Common myeloid progenitor, CD34-positive (primary cell): ENCODE data around the gene ZBTB7C.

Experiments used
- CTCF ChIA-PET: fragments of 350-600 bp; sonication (Branson Sonifier 250); formaldehyde crosslinking; loops from one replicate; lab custom pipeline; 2021; ENCODE audit warnings: antibody characterized with exemption; lab: Charles Lee
- POLR2A ChIA-PET: fragments of 350-600 bp; sonication (Branson Sonifier 250); formaldehyde crosslinking; loops from one replicate; lab custom pipeline; 2021; ENCODE audit warnings: antibody characterized with exemption; lab: Charles Lee
- DNase-seq, 3 donors: peaks; one replicate each; pipeline versions ENCODE4 v3.0.0 to v3.0.0-alpha.2; 2013
- H3K27ac ChIP-seq, 2 experiments: 1 replicate in 1 of 2; 2 replicates in 1 of 2; pipeline ENCODE4 v1.7.0; 2013; ENCODE audit warnings: inconsistent platforms in 2 of 2, low read length in 2 of 2, mild to moderate bottlenecking in 2 of 2, low read depth in 1 of 2, moderate library complexity in 1 of 2; ENCODE audit not compliant: severe bottlenecking in 2 of 2, insufficient read depth in 1 of 2, poor library complexity in 1 of 2
- H3K27me3 ChIP-seq, 5 experiments: replicated peaks in 2 of 5; 1 replicate in 3 of 5; 2 replicates in 2 of 5; pipeline versions ENCODE4 v1.6.1 to v1.7.0; 2013; ENCODE audit warnings: low read length in 4 of 5, mild to moderate bottlenecking in 2 of 5, moderate library complexity in 2 of 5, inconsistent platforms in 1 of 5; ENCODE audit not compliant: insufficient read depth in 5 of 5, control insufficient read depth in 4 of 5
- H3K36me3 ChIP-seq, 4 experiments: 1 replicate in 2 of 4; 2 replicates in 2 of 4; pipeline versions ENCODE4 v1.6.1 to v1.7.0; 2013; ENCODE audit warnings: low read length in 3 of 4, control low read depth in 1 of 4, mild to moderate bottlenecking in 1 of 4; ENCODE audit not compliant: control insufficient read depth in 4 of 4, insufficient read depth in 4 of 4
- H3K4me1 ChIP-seq, 4 experiments: 1 replicate in 3 of 4; 2 replicates in 1 of 4; pipeline versions ENCODE4 v1.6.1 to v1.7.1; 2013; ENCODE audit warnings: low read length in 3 of 4, mild to moderate bottlenecking in 3 of 4, control low read depth in 1 of 4, inconsistent platforms in 1 of 4, moderate library complexity in 1 of 4; ENCODE audit not compliant: control insufficient read depth in 4 of 4, insufficient read depth in 4 of 4; ENCODE audit errors: control extremely low read depth in 1 of 4
- H3K4me3 ChIP-seq, 7 experiments: 1 replicate in 4 of 7; 2 replicates in 3 of 7; pipeline versions ENCODE4 v1.5.1 to v1.7.0; 2013; ENCODE audit warnings: mild to moderate bottlenecking in 7 of 7, low read length in 6 of 7, moderate library complexity in 6 of 7, inconsistent platforms in 2 of 7, low read depth in 2 of 7, control low read depth in 1 of 7; ENCODE audit not compliant: insufficient read depth in 4 of 7, control insufficient read depth in 1 of 7; ENCODE audit errors: extremely low read depth in 1 of 7
- H3K9me3 ChIP-seq, 5 experiments: 1 replicate in 4 of 5; 2 replicates in 1 of 5; pipeline versions ENCODE4 v1.6.1 to v1.7.1; 2013; ENCODE audit warnings: low read length in 4 of 5, mild to moderate bottlenecking in 2 of 5, inconsistent platforms in 1 of 5, low read depth in 1 of 5, moderate library complexity in 1 of 5; ENCODE audit not compliant: control insufficient read depth in 4 of 5, insufficient read depth in 2 of 5; ENCODE audit errors: control extremely low read depth in 1 of 5
- WGBS: methylation state at CpG from one replicate; pipeline ENCODE4 v1.1.5; 2013; ENCODE audit not compliant: insufficient coverage; 5-methylcytosine and 5-hydroxymethylcytosine counted together

ZBTB7C gene

GRCh38 chr18:48252525-48252924 lies 156.7 kb downstream of the ZBTB7C start:
- Histone ChIP-seq H3K9me3 (peaks cover 0 to 5% (median 0%) of the 10 kb centered on the region in 5 experiments), H3K27ac (no peak overlapping the region), H3K36me3 (no peaks in the 10 kb centered on the region), H3K4me1 (no peaks in the 10 kb centered on the region), H3K4me3 (no peak overlapping the region), H3K27me3 (peaks cover 0 to 21% (median 2%) of the 10 kb centered on the region in 5 experiments)
- no peak for DNase-seq
- POLR2A ChIA-PET: no interaction called here
- WGBS: 100% methylated on average over 1 of the region's 3 CpGs
- CTCF ChIA-PET: interaction anchor here (0.7 kb wide), 1 partner anchor 31 kb away, joined by 3 read pairs; no protein-coding TSS in a partner anchor

DNA sequence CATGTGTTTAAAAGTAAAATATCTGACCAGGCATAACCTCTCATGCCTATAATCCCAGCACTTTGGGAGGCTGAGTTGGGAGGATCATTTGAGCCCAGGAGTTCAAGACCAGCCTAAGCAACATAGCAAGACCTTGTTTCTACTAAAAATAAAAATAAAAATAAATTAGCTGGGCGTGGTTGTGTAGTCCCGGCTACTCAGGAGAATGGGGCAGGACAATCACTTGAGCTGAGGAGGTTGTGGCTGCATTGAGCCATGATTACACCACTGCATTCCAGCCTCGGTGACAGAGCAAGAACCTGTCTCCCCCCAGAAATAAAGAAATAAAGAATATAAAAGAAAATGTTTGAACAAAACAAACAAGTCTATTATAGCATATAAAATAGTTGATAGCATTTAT lies 158.3 kb downstream of the ZBTB7C start:
- H3K4me1 ChIP-seq: no peaks in the 10 kb centered on the region
- H3K4me3 ChIP-seq: no peak overlapping the region
- no peak overlapping the region for H3K27ac ChIP-seq
- WGBS: no CpG with 5 or more reads among the region's 3 CpGs
- H3K9me3 ChIP-seq: peaks cover 0 to 4% (median 0%) of the 10 kb centered on the region in 5 experiments
- H3K27me3 ChIP-seq: peaks cover 0 to 23% (median 2%) of the 10 kb centered on the region in 5 experiments
- ChIA-PET CTCF (interaction anchor here (1.3 kb wide), 1 partner anchor 12 kb away, joined by 3 read pairs; no protein-coding TSS in a partner anchor), POLR2A (no interaction called here)
- no peaks in the 10 kb centered on the region for H3K36me3 ChIP-seq
- no peak for DNase-seq

GRCh38 chr18:48250362-48250907 lies 158.7 kb downstream of the ZBTB7C start:
- no peak for DNase-seq
- Histone ChIP-seq H3K27me3 (peaks cover 0 to 23% (median 2%) of the 10 kb centered on the region in 5 experiments), H3K4me1 (no peaks in the 10 kb centered on the region), H3K9me3 (peaks cover 0 to 4% (median 0%) of the 10 kb centered on the region in 5 experiments), H3K36me3 (no peaks in the 10 kb centered on the region), H3K27ac (no peak overlapping the region), H3K4me3 (no peak overlapping the region)
- CTCF ChIA-PET: interaction anchor here (1.3 kb wide), 1 partner anchor 12 kb away, joined by 3 read pairs; no protein-coding TSS in a partner anchor
- POLR2A ChIA-PET: interaction anchor here (0.7 kb wide), 1 partner anchor 624 kb away, joined by 4 read pairs; no protein-coding TSS in a partner anchor
- no CpG with 5 or more reads among the region's 1 CpG for WGBS

DNA sequence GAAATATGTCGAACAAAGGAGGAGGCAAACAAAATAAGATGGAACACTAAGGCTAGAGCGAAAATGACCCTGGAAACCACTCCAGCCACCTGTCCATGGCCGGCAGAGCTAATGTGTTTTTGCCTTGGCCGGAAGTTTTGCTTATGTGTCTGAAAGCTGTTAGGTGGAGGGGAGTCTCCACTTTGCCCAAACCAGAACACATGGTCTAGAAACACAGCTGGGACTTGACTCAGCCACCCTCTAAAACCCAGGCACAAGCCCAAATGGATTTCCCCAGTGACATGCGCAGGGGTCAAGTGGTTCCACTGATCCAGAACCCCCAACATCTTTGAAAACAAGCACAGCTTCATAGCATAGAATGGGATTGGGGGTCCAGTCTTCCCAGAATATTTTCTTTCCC lies 159.3 kb downstream of the ZBTB7C start:
- POLR2A ChIA-PET: interaction anchor here (0.7 kb wide), 1 partner anchor 623 kb away, joined by 4 read pairs; no protein-coding TSS in a partner anchor
- CTCF ChIA-PET: no interaction called here
- Histone ChIP-seq H3K27ac (no peak overlapping the region), H3K27me3 (peaks cover 0 to 23% (median 2%) of the 10 kb centered on the region in 5 experiments), H3K9me3 (peaks cover 0 to 4% (median 0%) of the 10 kb centered on the region in 5 experiments), H3K4me1 (no peaks in the 10 kb centered on the region), H3K36me3 (no peaks in the 10 kb centered on the region), H3K4me3 (no peak overlapping the region)
- DNase-seq: no peak
- 100% methylated on average over 3 of the region's 5 CpGs for WGBS

GRCh38 chr18:48244530-48244929 lies 164.7 kb downstream of the ZBTB7C start:
- Histone ChIP-seq H3K27me3 (peaks cover 0 to 6% (median 0%) of the 10 kb centered on the region in 5 experiments), H3K36me3 (no peaks in the 10 kb centered on the region), H3K27ac (no peak overlapping the region), H3K9me3 (peaks cover 0 to 7% (median 0%) of the 10 kb centered on the region in 5 experiments), H3K4me1 (no peaks in the 10 kb centered on the region), H3K4me3 (no peak overlapping the region)
- POLR2A ChIA-PET: no interaction called here
- DNase-seq: no peak
- CTCF ChIA-PET: no interaction called here

DNA sequence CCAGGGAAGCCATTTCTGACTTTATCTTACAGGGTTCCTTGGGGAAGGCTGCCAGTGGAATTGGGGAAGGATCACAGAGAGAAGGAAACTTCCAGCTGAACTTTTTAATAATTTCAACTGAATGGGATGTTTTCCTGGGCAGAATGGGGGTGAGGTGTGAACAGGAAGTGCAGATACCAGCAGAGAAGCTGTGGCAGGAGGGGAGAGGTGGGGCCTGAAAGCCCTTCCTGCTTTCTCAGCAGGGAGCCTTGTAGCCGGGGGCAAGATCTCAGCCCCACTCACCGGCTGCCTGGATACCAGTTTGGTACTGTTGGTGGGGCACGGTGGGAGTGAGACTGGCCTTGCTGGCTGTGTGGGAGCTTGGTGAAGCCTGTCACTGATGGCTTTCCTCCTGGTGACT lies 170.5 kb downstream of the ZBTB7C start:
- peaks cover 0 to 4% (median 0%) of the 10 kb centered on the region in 4 experiments for H3K4me1 ChIP-seq
- no peak overlapping the region for H3K27ac ChIP-seq
- H3K27me3 ChIP-seq: peaks cover 0 to 10% (median 0%) of the 10 kb centered on the region in 5 experiments
- no peaks in the 10 kb centered on the region for H3K36me3 ChIP-seq
- no CpG with 5 or more reads among the region's 3 CpGs for WGBS
- POLR2A ChIA-PET: no interaction called here
- DNase-seq: no peak
- no peak overlapping the region for H3K4me3 ChIP-seq
- CTCF ChIA-PET: interaction anchor here (0.8 to 1.0 kb wide), 2 partner anchors 8 to 13 kb away, joined by 3 read pairs; no protein-coding TSS in a partner anchor
- H3K9me3 ChIP-seq: peaks cover 0 to 10% (median 2%) of the 10 kb centered on the region in 5 experiments

DNA sequence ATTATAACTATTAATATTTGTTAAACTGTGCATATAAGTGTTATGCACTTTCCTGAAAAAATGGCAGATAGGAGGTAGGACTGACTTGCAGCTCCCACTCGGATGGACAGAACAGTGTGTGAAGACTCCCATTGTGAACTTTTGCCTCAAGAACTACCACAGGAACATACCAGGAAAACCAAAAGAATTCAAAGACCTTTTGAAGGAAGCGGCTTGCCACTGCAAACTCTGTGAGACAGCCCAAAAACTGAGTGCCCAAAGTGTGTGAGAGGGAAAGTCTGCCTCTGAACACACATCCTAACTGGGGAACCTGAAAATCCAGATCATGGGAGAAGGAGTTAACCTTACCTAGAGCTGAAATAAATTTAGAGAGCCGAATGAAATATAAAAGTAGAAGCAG lies 171.0 kb downstream of the ZBTB7C start:
- Histone ChIP-seq H3K27ac (no peak overlapping the region), H3K4me1 (peaks cover 0 to 4% (median 0%) of the 10 kb centered on the region in 4 experiments), H3K27me3 (peaks cover 0 to 12% (median 0%) of the 10 kb centered on the region in 5 experiments), H3K4me3 (no peak overlapping the region), H3K9me3 (peaks cover 0 to 10% (median 2%) of the 10 kb centered on the region in 5 experiments), H3K36me3 (no peaks in the 10 kb centered on the region)
- WGBS: 100% methylated on average over 1 of the region's 3 CpGs
- DNase-seq: no peak
- ChIA-PET CTCF (interaction anchor here (0.8 to 1.0 kb wide), 2 partner anchors 8 to 13 kb away, joined by 3 read pairs; no protein-coding TSS in a partner anchor), POLR2A (no interaction called here)
